Ishikawa (cell line): ENCODE results near the gene SYP.

Source experiments
- CEBPB ChIP-seq: IDR thresholded peaks from 2 replicates; pipeline ENCODE4 v1.6.1; 2012
- CREB1 ChIP-seq: IDR thresholded peaks from 2 replicates; pipeline ENCODE4 v1.6.1; 2012; ENCODE audit warnings: low read depth
- EGR1 ChIP-seq: IDR thresholded peaks from 2 replicates; pipeline ENCODE4 v1.6.1; 2012
- EP300 ChIP-seq: IDR thresholded peaks from 2 replicates; pipeline ENCODE4 v1.6.1; 2012; ENCODE audit warnings: borderline replicate concordance
- FOXM1 ChIP-seq: IDR thresholded peaks from 2 replicates; pipeline ENCODE4 v1.6.1; 2012; ENCODE audit warnings: low read depth, borderline replicate concordance
- NFIC ChIP-seq: IDR thresholded peaks from 2 replicates; pipeline ENCODE4 v1.6.1; 2012
- RAD21 ChIP-seq: IDR thresholded peaks from 2 replicates; pipeline ENCODE4 v1.6.1; 2012; ENCODE audit warnings: low read depth
- REST ChIP-seq: IDR thresholded peaks from 2 replicates; pipeline ENCODE4 v1.6.1; 2012; ENCODE audit warnings: low read depth, mild to moderate bottlenecking
- TAF1 ChIP-seq: IDR thresholded peaks from 2 replicates; pipeline ENCODE4 v1.6.1; 2012; ENCODE audit warnings: low read depth, mild to moderate bottlenecking
- TCF12 ChIP-seq: IDR thresholded peaks from 2 replicates; pipeline ENCODE4 v1.6.1; 2012; ENCODE audit warnings: low read depth
- TEAD4 ChIP-seq: IDR thresholded peaks from 2 replicates; pipeline ENCODE4 v1.6.1; 2012
- YY1 ChIP-seq: IDR thresholded peaks from 2 replicates; pipeline ENCODE4 v1.6.1; 2012; ENCODE audit warnings: low read depth
- ZBTB7A ChIP-seq: IDR thresholded peaks from 2 replicates; pipeline ENCODE4 v1.6.1; 2012; ENCODE audit warnings: low read depth
- TF ChIP-seq, protein P1 (sequence below): IDR thresholded peaks from 2 replicates; pipeline ENCODE4 v1.6.1; 2012
- TF ChIP-seq, protein P2 (sequence below): IDR thresholded peaks from 2 replicates; pipeline ENCODE4 v1.6.1; 2012

The SYP gene

GRCh38 chrX:49244207-49244606 lies 44.2 kb upstream of the SYP start:
- TF ChIP-seq RAD21 (no peak), TEAD4 (no peak), FOXM1 (no peak), CREB1 (no peak), TCF12 (no peak), EGR1 (no peak), CEBPB (no peak), TAF1 (no peak), YY1 (no peak), REST (no peak), NFIC (no peak), ZBTB7A (no peak), EP300 (no peak)
- TF ChIP-seq, protein P1, sequence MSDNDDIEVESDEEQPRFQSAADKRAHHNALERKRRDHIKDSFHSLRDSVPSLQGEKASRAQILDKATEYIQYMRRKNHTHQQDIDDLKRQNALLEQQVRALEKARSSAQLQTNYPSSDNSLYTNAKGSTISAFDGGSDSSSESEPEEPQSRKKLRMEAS: no peak
- TF ChIP-seq, protein P2, sequence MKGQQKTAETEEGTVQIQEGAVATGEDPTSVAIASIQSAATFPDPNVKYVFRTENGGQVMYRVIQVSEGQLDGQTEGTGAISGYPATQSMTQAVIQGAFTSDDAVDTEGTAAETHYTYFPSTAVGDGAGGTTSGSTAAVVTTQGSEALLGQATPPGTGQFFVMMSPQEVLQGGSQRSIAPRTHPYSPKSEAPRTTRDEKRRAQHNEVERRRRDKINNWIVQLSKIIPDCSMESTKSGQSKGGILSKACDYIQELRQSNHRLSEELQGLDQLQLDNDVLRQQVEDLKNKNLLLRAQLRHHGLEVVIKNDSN: no peak

GRCh38 chrX:49243166-49243565 lies 43.2 kb upstream of the SYP start:
- TF ChIP-seq EP300: no peak
- TF ChIP-seq, protein P1: no peak
- TF ChIP-seq TEAD4: no peak
- TF ChIP-seq FOXM1: no peak
- no peak for TF ChIP-seq YY1
- no peak for TF ChIP-seq EGR1
- TF ChIP-seq NFIC: no peak

- TF ChIP-seq RAD21: no peak
- TF ChIP-seq, protein P2: no peak
- TF ChIP-seq TCF12: no peak
- no peak for TF ChIP-seq FOXM1
- TF ChIP-seq EP300: no peak
- no peak for TF ChIP-seq TEAD4
- TF ChIP-seq REST: no peak
- TF ChIP-seq, protein P1: no peak
- TF ChIP-seq CEBPB: no peak
- no peak for TF ChIP-seq EGR1
- TF ChIP-seq TAF1: no peak
- TF ChIP-seq YY1: no peak
- TF ChIP-seq CREB1: no peak
These were observed 42.6 kb upstream of the SYP start for GRCh38 chrX:49242545-49243066.

DNA sequence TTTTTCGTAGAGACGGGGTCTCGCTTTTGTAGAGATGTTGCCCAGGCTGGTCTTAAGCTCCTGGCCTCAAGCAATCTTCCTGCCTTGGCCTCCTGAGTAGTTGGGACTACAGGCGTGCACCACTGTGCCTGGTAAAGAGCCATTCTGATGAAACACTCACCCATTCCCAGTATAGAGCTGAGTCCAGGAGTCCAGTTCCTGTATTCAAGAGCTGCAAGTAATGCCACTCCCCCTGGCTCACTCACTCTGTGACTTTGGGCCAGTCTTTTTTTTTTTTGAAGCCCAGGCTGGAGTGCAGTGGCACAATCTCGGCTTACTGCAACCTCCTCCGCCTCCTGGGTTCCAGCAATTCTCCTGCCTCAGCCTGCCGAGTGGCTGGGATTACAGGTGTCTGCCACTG lies 38.7 kb upstream of the SYP start:
- TF ChIP-seq FOXM1: no peak
- no peak for TF ChIP-seq NFIC
- no peak for TF ChIP-seq TAF1
- TF ChIP-seq YY1: no peak
- TF ChIP-seq ZBTB7A: no peak
- TF ChIP-seq, protein P2: no peak
- TF ChIP-seq TEAD4: no peak
- no peak for TF ChIP-seq CEBPB
- TF ChIP-seq RAD21: no peak
- TF ChIP-seq, protein P1: no peak
- no peak for TF ChIP-seq REST
- no peak for TF ChIP-seq EP300
- TF ChIP-seq CREB1: no peak
- no peak for TF ChIP-seq EGR1
- TF ChIP-seq TCF12: no peak
